Colon (tissue), 2 donors: ENCODE results near the gene ATOX1.

ENCODE experiments used
- FAIRE-seq: peaks from 2 replicates; lab custom pipeline; 2012; peaks lifted over from hg19 to GRCh38; lab: Jason Lieb, UNC
- donor health status: control.
- donor health status: control.

ATOX1 gene

GRCh38 chr5:151770383-151771258 lies 12.2 kb upstream of the ATOX1 start:
- FAIRE-seq = no peak

- FAIRE-seq = no peak
Measured at GRCh38 chr5:151766975-151767374, 8.5 kb upstream of the ATOX1 start.

- no peak for FAIRE-seq
Measured at GRCh38 chr5:151764801-151765200, 6.4 kb upstream of the ATOX1 start.

DNA sequence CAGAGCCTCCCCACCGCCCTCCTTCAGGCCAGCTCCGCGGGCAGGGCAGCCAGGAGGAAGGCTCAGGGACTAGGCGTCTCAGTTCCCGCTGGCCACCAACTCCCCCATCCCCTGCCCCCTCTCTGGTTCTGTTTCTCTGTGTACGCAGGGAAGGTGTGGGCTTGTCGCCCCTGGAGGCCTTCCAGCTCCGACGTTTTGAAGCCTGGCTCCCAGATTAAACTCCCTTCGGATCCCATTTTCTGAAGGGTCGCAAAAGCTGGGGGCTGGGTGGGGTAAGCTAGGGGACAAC lies 346 bp downstream of the ATOX1 start:
- no peak for FAIRE-seq

DNA sequence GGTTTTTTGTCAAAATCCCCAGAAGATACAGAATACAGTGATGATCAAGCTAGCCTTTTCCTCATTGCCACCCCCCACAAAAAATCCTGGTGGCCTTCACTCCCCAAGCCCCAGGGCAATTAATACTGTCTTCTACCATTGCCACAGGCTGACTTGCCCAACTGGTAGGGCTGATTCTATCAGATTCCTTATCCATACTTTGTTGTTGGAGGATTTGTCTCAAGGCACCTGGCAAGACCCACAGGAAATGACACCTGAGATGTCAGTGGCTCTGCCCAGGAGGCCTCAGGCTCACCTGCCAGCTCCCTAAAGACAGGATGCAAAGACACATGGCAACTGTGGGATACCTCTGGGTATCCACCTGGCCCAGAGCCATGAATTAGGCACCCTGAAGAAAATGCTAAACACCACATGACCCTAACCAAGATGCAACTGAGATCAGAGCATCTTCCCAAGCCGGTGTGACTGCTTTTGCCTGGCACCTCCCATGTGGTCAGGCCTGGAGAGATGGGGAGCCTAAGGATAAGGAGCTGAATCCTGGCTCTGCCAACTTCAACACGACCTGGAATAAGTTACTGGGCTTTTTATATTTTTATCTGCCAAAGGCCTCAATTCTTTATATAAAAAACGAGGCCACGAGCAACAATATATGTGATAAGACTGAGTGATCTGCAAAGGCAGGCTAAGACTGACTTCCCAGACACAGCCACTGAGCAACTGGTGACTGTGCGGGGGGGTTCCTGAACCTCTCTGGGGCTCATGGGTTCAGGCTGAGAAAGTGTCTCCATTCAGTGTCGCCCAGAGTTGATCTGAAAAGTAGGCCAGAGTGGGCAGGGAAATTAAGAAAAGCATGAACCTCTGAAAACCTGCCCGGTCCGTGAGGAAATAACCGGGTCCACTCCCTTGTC lies 944 bp downstream of the ATOX1 start:
- no peak for FAIRE-seq

- no peak for FAIRE-seq
Measured at GRCh38 chr5:151755383-151755782, 3.0 kb downstream of the ATOX1 start.

- FAIRE-seq = no peak
Measured at GRCh38 chr5:151751593-151751992, 6.8 kb downstream of the ATOX1 start.

DNA sequence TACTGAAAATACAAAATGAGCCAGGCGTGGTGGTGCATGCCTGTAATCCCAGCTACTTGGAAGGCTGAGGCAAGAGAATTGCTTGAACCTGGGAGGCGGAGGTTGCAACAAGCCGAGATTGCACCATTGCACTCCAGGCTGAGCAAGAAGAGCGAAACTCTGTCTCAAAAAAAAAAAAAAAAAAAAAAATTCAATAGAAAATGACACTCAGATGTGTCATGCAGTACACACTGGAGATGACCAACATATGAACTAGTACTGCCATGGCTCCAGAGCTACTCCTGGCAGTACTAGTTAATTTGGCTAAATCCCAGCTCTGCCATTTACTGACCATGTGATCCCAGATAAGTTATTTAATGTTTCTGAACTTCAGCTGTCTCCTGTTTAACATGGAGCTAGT lies 7.3 kb downstream of the ATOX1 start:
- no peak for FAIRE-seq

- FAIRE-seq = no peak
Measured at GRCh38 chr5:151750121-151750520, 8.3 kb downstream of the ATOX1 start.

DNA sequence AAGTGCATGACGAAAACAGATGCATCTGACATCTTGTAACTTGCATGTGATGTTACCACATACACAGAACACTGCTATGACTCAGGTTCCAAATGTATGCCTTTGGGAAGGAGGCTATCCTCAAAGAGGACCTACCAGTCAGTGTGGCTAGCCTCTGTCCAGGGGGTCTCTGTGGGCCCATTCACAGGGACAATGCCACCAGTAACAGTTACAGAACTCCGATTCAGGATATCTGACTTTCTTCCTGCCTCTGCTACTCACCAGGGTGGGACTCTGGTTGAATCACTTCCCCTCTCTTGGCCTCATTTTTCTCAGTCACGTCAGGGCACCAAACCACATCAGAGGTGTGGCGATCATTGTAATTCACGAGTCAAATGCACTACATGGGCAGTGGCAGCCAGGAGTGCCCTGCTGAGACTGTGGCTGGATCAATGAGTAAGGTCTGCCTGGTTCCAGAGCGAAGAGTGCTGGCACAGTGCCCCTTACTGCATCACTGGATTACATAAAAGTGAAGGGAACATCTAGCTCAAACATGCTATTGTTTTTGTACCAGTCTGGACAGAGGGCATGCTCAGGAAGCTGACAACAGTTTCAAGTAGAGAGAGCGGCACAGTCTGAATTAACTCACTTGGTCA lies 13.2 kb downstream of the ATOX1 start:
- no peak for FAIRE-seq

DNA sequence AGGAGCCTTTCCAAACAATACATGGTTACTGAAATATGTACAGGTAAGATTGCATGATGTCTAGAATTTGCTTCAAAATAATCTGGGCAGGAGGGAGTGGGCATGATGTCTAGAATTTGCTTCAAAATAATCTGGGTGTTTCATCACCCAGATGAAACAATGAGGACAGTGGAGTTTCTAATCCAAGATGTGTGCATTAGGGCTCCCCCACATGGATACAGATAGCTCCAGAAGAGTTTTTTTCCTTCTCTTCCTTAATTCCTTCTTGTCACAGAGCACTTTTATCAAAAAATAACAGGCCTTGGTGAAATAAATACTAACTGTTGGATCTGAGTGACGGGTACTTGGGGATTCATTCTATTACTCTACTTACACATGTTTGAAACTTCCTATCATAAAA lies 14.9 kb downstream of the ATOX1 start:
- FAIRE-seq = no peak

- no peak for FAIRE-seq
Measured at GRCh38 chr5:151742870-151743294, 15.5 kb downstream of the ATOX1 start.

DNA sequence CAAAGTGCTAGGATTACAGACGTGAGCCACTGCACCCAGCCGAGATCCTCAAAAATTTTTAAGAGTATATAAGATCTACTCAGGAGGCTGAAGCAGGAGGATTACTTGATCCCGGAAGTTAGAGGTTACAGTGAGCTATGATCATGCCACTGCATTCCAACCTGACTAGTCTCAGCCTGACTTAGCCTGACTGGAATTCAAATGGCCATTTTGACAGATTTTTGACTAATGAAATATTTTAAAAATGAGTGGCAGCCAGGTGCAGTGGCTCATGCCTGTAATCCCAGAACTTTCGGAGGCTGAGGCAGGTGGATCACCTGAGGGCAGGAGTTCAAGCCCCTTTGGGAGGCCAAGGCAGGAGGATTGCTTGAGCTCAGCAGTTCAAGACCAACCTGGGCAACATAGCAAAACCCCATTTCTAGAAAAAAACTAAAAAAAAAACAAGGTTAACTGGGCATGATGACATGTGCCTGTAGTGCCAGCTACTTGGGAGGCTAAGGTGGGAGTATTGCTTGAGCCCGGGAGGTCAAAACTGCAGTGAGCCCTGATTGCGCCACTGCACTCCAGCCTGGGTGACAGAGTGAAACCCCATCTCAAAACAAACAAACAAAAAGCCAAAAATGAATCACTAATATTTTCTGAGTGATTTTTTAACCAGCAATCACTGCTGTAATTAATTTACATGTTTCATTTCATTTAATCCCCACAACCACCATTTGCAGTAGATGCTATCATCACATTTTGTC lies 16.6 kb downstream of the ATOX1 start:
- no peak for FAIRE-seq

DNA sequence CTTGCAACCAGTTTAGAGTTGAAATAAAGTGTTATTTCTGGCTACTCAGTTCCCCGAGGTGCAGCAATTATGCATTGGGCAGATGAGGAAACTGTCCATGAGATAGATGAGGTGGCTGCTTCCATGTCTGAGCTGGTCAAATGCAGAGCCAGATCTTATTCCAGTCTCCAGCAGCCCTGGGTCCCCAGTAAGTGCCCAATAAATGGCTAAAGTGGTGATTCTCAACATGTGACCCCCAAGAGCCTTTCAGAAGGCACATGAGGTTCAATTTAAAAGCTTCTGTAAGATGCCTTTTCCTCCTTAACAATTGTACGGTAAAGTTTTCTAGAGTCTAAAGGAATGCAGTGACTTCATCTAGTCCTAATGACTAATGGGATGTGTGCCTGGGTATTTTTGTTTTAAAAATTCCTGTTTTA lies 17.5 kb downstream of the ATOX1 start:
- FAIRE-seq = no peak

GRCh38 chr5:151740336-151740942 lies 18.0 kb downstream of the ATOX1 start:
- FAIRE-seq = no peak

- FAIRE-seq = no peak
Measured at GRCh38 chr5:151739939-151740335, 18.5 kb downstream of the ATOX1 start.

DNA sequence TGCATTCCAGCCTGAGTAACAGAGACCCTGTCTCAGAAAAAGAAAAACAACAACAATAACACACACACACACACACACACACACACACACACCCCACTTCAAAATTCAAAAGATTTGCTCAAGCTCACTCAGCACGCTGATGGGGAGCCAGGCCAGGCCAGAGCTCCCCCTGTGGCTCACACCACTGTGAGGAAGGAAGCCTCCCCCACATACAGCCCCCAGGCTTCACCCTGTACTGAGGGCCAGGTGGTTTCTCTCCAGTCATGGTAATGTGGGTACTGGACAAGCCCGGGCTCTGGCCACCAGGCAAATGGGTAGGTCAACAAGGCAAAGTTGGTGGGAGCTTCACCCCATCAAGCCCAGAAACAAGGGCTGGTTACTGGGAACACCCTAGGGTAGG lies 19.0 kb downstream of the ATOX1 start:
- FAIRE-seq = no peak

GRCh38 chr5:151738125-151738848 lies 20.1 kb downstream of the ATOX1 start:
- FAIRE-seq = no peak

- no peak for FAIRE-seq
Measured at GRCh38 chr5:151737431-151737830, 21.0 kb downstream of the ATOX1 start.

- FAIRE-seq = no peak
Measured at GRCh38 chr5:151735646-151736045, 22.8 kb downstream of the ATOX1 start.

DNA sequence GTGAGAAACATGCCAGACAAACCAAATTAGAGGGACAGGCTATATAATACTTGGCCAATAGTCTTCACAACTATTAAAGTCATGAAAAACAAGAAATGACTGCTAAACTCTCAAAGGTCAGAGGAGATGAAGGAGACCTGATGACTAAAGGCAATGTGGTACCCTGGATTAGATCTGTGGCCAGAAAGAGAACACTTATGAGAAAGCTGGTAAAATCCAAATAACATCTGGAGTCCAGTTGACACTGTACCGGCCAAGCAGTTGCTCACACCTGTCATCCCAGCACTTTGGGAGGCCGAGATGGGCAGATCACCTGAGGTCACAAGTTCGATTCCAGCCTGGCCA lies 24.4 kb downstream of the ATOX1 start:
- no peak for FAIRE-seq
